CD4-positive, alpha-beta T cell treated with Interleukin-10 for 1 hour (primary cell): ENCODE measurements around the gene GP1BA.

Experiments
- DNase-seq: peaks from one replicate; pipeline ENCODE4 v3.0.0-alpha.2; 2020

The GP1BA gene

DNA sequence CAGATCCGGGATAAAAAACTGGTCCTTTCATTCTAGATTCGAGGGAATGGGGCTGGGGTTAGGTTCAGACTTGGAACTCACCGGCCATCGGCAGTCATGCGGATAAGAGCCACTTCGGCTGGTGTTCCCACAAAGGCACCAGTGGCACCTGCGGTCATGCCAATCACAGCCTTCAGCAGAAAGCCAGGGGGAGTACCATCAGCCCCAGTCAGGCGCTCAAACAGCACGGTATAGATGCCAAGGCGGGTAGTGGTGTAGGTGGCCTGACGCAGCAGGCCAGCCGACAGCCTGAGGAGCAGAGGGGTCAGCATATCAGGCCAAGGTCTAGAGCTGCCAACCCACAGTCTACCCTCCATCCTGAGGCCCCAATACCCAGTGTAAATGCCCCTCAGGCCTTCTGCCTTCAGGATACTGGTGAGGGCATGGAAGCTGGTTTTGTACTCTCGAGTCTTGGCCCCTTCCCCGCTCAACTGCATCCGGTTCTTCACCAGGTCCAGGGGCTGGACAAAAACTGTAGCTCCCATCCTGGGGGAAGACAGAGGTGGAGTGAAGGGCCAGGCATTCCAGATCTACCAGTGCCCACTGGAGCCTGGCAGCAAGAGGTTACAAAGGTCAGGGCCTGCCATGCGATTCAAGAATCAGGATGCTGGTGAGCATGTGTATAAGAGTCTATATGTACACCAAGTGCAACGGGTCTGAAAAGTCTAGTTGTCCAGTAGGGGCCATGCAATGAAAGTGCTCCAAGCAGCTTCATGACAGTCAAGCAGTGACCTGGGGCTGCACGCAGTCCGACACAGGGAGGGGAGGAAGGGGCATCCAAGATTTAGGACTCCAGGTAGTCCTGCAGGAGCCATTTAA is 6.8 kb downstream of the GP1BA start:
- no peak for DNase-seq

DNA sequence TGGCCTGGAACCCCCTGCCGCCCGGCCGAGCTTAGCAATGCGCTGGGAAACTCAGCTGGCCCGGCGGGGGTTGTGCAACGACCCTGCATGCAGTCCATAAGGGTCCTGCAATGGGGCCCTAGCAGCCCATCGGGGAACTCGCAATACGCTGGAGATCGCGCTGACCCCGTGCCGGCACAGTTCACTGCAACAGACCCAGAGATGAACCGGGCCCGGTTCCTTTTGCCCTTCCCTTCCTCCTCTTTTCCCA is 7.4 kb downstream of the GP1BA start:
- no peak for DNase-seq

DNA sequence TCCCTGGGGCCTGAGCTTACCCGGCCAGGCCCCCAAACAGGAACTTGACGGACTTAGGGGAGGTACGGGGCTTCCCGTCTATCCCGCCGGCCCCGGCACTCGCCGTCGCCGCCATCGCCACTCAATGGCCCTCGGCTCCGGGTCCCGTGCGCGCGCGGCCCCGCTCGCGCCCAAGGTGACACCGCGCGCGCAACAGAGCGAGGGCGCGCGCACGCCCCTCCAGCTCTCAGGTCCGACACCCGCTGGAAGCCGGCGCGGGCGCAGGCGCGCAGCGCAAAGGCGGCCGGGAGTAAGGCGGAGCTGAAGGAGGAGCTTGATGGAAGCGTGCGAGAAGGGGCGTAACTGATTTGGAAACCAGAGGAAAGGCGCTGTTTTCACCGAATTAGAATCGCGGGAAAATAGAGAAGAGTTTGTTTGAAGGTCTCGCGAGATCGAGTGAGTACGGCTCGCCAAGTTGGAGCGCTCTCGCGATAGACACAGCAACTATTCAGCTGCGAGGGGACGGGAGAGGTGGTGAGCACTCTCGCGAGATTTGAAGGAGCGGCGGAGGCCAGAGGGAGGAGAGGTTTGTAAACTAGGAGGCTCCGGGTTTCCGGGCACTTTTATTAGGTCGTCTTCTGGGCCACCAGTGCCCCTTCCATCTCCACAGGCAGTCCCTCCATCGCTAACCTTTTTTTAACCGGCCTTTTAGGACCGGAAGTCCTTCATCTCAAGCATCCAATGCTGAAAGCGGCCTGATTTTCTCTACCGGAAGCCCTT is 7.9 kb downstream of the GP1BA start, which contains the start of the genes RNF167 and SLC25A11:
TSS of gene RNF167 (plus strand) at position 473 of the 759 bp plus-strand sequence. CDS start 642 bp downstream, outside the sequence.
TSS of gene SLC25A11 (minus strand) at position 251 of the 759 bp plus-strand sequence. CDS start at position 115, 136 bp downstream.
- DNase-seq, result peak; percentile 99

DNA sequence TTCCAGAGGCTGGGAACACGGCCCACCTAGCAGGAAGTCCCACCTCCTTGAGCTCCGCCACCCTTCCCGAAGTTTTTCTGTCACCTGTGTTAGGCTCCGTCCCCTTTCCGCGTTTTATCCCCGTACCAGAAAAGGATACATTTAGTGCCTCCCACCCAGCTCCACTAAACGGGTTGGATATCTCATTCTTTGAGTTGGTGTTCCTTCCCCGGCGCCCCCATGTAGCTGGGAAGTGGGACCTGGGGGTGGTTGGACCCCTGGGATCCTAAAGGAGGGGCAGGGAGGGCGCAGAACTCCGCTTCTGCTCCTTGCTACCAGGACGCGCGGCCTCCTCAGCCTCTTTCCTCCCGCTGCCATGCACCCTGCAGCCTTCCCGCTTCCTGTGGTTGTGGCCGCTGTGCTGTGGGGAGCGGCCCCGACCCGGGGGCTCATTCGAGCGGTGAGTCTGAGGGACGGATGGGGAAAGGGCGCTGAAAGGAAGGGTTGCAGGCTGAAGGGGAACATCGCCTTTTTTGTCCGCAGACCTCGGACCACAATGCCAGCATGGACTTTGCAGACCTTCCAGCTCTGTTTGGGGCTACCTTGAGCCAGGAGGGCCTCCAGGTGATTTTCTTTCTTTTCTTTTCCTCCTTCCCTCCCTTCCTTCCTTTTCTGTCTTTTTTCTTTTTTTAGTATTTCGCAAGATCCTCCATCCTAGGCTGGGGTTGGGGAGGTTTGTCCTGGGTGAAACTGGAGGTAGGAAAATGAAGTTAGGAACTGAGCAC is 8.7 kb downstream of the GP1BA start:
- peak; percentile 40 for DNase-seq

DNA sequence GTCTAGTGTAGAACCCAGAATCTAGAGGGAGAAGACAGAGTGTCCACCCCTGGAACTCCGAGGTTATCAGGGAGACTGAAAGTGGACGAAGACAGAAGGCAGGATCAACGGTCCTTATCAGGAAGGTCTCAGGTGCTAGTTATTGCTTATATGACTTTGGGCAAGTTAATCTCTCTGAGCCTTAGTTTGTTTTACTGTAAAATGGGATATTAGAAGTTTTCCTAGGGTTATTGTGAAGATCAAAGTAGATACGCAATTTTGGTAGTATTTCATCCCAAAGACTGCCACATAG is 9.2 kb downstream of the GP1BA start:
- no peak for DNase-seq

DNA sequence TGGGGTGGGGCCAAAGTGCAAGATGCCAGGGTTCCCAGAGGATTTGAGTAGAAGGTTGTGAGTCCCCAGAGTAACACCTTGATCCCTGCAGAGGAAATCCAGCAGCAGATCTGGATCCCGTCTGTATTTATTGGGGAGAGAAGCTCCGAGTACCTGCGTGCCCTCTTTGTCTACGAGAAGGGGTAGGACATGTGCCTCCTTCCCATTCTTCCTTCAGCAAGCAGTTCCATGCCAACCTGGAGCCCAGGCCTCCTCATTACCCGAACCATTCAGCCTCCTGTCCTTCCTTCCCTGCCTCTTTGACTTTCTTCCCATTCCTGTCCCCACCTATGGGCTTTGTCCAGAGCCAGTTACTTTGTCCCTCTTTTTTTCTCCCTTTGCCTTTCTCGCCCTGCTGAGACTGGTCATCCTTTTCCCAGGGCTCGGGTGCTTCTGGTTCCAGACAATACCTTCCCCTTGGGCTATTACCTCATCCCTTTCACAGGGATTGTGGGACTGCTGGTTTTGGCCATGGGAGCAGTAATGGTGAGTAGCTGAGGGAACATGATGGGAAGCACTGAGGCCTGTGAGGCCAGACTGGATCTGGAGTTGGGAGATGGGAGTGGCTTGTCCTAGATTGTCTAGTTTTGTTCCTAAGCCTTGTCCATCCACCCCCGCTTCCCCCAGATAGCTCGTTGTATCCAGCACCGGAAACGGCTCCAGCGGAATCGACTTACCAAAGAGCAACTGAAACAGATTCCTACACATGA is 10.9 kb downstream of the GP1BA start:
- no peak for DNase-seq

DNA sequence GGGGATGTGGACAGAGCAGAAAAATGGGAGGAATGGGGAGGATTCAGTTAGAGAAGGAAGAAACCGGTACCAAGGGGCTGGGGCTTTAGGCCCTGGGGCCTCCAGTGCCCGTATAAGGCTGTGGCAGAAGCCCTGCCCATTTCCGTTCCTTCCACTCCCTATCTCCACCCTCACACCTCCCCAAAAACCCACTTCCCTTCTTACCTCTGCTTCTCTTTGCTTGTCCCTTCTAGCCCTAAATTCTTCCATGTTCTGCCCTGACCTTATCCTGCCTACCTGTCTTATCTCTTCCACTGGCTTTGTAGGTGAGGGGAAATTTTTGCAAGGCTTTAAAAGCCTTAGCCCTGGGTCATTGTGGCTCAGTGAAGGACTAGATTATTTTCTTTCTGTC is 12.1 kb downstream of the GP1BA start:
- peak; percentile 73 for DNase-seq

DNA sequence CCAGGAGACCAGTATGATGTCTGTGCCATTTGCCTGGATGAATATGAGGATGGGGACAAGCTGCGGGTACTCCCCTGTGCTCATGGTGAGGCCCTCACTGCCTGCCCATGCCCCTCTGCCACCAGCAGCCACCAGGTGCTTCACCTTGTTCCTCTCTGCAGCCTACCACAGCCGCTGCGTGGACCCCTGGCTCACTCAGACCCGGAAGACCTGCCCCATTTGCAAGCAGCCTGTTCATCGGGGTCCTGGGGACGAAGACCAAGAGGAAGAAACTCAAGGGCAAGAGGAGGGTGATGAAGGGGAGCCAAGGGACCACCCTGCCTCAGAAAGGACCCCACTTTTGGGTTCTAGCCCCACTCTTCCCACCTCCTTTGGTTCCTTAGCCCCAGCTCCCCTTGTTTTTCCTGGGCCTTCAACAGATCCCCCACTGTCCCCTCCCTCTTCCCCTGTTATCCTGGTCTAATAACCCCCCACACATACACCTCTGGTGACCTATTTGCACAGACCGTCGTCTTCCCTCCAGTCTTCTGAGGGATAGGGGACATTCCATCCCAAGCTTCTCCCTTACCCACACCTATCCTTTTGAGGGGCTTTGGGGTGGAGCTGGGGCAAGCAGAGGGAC is 12.6 kb downstream of the GP1BA start:
- peak; percentile 36 for DNase-seq

DNA sequence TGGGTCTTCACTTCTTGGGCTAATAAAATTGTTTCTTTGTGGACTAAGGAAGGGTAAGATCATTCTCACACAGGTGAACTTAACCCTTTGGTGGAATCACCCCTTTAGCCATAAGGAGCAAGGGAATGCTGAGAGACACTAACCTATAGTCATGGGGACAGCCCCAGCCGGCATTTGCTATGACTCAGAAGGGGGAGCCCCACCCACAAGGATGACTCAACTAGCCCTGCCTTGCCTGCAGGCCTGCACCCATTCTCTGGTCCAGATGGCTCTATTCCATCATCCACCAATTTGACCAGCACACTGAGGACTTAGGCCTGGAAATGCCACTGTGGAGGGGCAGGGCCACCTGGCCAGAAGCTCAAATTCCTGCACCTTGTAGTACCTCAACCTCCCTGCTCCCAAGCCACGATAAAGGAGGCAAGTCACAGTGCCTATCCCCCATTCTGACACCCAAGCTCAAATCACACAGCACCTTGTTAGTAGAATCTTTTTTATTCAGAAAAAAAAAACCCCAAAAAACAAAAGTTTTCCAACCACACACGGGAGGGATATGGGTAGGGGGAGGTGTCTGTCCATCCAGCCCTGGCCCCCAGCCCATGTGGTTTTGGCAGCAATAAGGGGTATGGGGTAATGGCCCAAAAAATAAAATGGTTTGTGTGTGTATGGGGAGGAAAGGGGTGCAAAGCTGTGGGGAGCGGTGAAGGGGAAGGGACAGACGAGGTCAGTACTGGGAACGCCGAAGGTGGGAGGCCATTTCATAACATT is 13.3 kb downstream of the GP1BA start:
- peak; percentile 77 for DNase-seq

DNA sequence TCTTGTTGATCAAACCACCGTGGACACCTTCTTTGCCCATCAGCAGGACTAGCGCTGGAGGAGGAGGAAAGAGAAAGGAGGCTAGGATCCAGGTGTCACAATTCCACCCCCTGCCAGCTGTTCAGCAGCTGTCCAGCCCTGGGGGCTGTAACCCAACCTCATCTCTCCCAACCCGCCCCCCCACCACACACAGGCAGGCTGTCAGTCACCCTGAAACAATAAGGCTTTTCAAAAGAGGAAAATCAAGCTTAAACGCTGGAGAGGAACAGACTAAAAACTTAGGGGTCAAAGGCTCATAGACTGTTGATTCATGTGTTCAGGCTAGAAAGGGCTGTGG is 13.8 kb downstream of the GP1BA start:
- no peak for DNase-seq

DNA sequence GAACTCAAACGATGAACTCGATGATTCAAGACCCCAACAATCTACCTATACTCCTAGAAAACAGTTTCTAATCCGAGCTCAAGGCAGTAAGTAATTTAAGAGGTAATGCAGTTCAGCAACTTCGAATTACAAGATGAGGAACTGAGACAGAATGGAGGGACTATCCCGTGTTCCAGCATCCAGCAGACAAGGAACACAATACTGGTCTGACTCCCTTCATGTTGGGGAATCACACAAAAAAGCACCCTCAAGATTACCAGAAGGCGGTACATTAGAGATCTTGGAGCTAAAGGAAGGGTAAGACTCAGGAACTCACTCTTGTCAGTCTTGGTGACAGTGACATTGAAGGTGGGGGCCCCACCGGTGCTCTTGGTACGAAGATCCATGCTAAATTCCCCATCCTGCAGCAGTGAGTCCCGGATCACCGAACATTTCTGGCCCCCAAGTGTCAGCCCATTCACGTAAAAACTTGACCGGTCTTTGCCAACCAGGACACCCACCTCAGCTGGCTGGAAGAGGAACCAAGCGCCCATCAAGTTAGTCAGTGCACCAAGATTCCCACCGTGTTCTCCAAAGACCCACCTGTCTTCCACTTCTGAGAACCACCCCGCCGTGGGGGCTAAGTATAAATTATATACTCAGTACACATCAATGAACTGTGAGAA is 14.4 kb downstream of the GP1BA start:
- no peak for DNase-seq

DNA sequence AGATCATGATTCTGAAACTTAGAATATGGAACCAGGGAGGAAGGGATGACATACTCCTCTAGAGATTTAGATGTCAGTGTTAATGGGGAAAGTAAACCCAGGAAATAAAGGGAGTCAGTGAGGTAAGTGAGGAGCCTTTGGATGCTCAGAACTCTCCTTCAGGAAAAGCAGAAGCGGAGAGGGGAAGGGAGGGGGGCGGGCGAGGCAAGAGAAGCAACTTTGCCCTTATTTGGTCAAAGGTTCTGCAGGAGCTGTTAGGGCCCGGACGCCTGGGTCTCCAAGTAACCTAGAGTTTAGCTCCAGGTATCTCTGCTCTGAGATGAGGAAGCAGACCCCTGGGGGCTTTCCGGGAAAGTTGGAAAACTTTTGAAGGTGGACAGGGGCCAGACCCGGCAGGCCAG is 14.9 kb downstream of the GP1BA start:
- DNase-seq, result no peak

DNA sequence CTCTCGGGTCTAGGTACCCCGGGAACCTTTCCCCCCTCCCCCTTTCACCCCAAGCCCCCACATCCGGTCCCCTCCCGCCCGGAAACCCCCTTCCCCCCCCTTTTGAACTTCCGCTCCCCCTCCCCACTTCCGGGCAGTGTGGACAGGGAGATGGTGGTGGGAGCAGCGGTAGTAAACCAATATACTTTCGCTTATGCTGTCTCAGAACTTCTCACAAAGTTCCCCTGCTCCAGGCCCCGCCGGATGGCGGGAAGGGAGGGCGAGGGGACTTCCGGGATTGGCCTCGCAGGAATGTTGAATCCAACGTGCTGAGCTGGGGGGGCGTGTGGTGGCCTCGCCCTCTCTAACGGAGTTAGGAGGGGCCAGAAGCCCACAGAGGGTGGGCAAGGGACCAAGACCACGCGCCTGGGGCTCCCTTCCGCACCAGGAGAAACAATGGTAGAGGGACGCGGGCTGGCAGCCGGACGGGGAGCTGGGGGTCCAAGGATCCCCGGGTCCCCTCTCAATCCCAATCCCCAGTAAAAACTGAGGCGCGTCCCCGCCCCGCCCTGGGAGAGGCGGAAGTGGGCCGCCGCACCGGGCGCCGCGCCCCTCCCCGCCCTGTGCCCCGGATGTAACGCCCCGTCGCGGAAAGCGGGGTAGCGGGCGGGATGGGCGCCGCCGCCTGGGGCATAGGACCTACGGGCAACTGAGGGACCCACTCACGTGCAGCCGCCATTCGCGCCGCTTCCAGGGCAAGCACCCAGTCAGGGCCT is 15.5 kb downstream of the GP1BA start:
- DNase-seq, result peak; percentile 75

DNA sequence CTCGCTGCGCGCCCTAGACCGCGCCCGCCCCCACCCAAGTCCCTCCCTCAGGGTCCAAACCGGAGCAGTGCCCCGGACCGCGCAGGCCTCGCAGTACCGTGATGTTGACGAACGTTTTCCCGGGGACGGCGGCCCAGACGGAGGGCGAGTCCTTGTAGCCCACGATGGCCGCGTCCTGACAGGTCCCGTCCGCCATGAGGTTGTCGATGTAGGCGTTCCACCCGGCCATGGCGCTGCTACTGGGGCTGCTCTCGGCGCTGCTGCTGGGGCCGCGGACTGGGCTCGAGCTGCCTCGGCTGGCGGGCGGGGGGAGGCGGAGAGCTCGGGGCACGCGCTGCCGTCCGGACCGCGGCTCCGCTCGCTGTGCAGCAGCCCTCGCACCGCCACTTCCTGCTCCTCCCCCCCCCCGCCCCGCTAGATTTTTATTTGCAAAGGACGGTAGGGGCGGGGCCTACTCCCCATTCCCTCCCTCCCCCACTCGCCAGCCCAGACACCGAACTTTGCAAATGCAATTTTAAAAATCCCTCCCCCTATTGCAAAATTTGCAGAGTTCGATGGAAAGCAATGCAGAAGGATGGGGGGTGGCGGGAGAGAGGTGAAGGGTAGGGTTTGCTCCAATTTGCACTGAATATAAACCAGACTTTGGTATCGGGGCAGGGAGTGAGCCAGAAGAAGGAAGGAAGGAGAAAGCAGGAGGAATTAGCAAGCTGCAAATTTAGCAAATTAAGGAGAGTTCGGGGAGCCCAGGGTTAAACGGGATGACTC is 16.3 kb downstream of the GP1BA start, which contains the start of gene PFN1:
TSS of gene PFN1 (minus strand) at position 365 of the 765 bp plus-strand sequence. CDS start at position 229, 136 bp downstream.
- DNase-seq, result peak; percentile 94

DNA sequence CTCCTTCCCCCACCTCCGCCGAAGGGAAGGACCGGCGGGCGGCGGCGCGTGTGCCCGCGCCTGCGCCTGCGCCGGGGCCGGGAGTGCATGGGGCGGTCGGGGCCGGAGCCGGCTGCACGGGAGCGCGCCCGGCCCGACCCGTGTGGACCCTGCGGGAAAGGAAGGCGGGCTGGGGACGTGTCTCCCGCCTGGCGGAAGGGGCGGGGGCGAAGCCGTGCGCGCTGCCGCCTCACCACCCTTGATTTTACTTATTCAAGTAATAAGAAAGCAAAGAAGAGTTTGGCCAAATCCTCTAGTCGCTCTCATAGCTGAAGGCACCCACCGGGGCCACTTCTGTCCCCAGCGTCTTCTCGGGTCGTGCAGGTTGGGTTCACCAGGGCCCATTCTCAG is 16.8 kb downstream of the GP1BA start:
- DNase-seq, result peak; percentile 79

DNA sequence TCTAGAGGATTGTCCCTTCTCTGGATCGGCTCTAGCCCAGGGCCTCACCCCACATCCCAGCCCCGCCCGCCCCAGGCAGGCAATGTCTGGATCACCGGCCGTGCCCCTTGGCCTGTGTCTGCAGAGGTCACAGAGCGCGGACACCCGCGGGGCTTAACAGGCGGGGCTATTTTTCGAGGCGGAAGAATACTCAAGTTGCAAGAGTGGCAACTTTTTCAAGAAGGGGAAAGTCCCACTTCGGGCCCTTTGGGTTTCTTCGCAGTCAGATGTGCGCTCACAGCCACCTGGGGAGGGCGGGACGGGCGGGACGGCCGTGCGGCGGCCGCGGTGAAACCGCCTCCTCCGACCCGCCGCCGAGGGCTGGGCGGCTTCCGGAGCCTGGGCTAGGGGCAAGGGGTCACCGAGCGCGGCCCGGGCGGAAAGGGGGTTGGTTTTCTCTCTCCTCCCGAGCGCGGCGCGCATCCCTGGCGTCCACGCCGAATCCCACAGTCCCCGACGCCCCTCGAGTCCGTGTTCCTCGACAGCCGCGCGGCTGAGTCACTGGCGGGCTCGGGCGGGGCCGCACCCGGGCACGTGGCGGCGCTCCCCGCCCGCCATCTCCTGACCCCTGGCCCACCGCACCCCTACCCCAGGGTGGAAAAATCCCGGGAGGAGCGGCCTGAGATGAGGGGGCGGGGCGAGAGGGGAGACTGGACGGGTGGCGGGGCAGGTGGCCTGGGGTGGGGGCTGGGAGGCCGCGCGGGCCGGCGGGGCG is 17.4 kb downstream of the GP1BA start:
- DNase-seq, result peak; percentile 88

DNA sequence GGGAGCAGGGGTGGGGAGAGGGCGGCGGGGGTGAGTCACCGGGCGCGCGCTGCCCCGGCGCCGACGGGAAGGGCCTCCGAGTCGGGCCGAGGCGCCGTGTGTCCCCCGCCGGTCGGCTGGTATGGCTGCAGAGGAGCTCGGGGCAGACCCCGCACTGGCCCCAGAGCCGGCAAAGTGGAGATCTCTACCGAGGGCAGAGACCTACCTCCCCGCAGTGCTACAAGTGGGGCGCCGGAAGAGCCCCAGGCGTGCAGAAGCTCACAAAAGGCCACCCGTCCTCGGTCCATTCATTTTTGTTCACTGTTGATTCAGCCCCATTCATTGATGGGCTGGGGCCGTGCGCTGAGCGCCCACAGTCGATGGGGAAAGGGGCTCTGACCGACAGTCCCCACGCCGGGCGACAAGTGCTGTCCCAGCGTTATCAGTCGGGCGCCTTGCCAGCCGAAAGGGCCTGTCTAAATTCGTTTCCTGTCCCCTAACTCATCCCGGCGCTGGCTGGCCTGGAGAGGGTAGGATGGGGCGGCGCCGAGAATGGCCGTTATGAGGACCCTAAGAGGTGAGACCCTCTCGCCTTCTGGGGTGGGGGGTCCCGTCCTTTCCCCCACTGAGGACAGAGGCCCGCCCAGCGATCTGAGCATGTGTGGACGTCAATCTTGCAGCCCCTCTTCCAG is 18.1 kb downstream of the GP1BA start:
- no peak for DNase-seq

DNA sequence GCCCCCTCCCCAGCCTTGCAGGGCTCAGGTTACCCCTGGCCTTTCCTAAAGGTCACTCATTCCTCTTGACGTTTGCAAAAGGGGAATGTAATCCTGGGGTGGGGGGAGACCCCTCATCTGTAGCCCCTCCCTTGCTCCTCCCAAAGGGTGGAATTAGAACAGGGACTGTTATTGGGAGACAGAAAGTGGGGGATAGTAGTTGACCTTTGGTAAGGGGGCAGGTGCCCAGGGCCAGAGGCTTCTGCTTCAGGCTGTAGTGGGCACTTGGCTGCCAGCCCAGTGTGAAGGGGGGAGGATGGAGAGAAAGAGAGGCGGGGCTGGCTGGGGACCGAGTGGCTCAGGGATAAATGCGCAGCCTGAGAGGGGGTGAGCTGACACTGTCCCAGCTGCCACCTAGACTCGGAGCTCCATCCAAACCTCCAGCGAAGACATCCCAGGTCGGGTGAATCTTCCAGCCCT is 18.7 kb downstream of the GP1BA start, which contains the start of gene ENO3:
TSS of gene ENO3 (plus strand) at position 374 of the 459 bp plus-strand sequence. CDS start 711 bp downstream, outside the sequence.
- no peak for DNase-seq
